ENCODE data around the gene ONECUT3.
"Not testable (repeated sequence)": the region's sequence is repeated elsewhere in the genome, so short reads cannot be mapped to it uniquely, and the experiment has no call there.

Gene ONECUT3

GRCh38 chr19:1770866-1771576 lies 17.7 kb downstream of the ONECUT3 start:
- DNase-seq: no peak

- DNase-seq: no peak
Measured at GRCh38 chr19:1773184-1773583, 19.9 kb downstream of the ONECUT3 start.

GRCh38 chr19:1774989-1775772 lies 21.9 kb downstream of the ONECUT3 start:
- DNase-seq: peak; percentile 49

- no peak for DNase-seq
Measured at GRCh38 chr19:1775951-1776605, 22.8 kb downstream of the ONECUT3 start.

GRCh38 chr19:1776606-1777147 lies 23.4 kb downstream of the ONECUT3 start:
- DNase-seq: no peak

DNA sequence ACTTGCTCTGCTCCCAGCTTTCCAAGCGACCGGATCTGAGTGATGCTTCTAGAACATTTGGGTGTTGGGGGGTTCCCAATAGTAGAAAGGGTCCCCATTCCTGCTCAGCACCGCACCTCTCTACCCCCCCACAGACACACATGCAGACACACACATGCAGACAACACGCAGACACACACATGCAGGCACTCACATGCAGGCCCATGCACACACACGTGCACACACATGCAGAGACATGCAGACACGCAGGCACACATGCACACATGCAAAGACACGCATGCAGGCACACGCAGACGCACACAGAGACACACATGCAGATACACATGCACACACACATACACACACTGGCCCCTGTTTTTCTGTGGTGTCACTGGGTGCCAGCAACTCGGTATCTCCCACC lies 23.8 kb downstream of the ONECUT3 start:
- no peak for DNase-seq

DNA sequence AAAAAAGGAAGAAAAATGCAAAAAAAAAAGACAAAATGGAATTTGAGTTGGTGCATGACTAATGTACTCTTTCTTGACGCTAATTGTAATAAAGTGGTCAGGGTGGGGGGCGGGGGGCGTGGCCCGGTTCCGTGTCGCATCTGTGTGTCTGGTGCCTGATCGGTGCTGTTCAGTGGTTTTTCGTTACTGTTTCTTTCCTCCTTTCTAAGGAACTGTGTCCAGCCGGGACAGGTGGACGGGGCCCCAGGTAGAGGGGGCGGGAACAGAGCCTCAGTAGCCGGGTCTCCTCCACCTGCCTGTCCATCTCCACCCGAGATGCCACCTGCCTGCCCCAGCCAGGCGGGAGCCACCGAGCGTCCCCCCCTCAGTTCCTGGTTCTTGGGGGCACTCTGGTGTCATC lies 26.3 kb downstream of the ONECUT3 start:
- DNase-seq: no peak

DNA sequence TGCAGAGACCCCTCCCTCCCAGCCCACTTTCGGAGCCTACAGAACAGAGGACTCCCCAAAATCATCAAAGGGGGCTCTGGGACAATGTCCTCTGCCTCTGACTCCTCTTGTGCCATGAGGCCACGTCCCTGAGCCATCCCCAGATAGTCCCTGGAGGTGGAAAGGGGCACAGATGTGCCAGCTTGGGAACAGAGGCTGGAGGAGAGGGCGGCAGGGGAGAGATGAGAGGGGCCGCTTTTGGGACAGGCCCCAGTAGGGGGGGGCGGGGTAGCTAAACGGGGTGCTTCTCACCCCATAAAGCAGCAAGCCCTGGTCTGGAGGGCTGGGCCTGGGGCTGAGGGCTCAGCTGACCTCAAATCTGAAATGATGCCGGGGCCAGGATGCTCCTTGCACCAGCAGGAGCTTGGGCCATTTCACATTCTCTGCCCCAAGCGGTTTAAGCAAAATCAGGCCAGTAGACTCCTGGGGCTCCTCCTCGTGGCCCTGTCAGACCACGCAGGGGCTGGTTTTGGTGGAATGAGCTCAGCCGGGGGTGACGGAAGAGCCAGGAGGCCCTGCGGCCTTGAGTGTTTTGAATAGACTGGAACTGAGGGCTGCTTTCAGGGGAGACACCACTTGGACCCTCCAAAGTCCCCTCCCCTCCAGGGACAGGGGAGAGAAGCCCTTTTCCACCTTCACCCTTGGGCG lies 27.1 kb downstream of the ONECUT3 start:
- DNase-seq: no peak

GRCh38 chr19:1782521-1782920 lies 29.2 kb downstream of the ONECUT3 start:
- no peak for DNase-seq

- no peak for DNase-seq
Measured at GRCh38 chr19:1783354-1783753, 30.0 kb downstream of the ONECUT3 start.

DNA sequence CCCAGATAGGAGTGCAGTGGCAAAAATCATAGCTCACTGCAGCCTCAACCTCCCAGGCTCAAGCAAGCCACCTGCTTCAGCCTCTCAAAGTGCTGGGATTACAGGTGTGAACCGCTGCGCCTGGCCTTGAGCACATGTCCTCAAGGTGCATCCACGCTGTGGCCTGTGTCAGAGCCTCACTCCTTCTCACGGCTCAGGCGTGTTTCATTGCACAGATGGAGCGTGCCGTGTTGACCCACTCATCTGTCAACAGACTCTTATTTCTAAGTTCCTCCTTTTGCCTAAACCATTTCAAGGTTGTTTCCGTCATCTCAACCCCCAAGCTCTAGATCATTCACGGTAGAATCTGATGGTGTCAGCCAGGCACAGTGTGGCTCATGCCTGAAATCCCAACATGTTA lies 30.6 kb downstream of the ONECUT3 start:
- no peak for DNase-seq

GRCh38 chr19:1785310-1785709 lies 32.0 kb downstream of the ONECUT3 start:
- DNase-seq: no peak

DNA sequence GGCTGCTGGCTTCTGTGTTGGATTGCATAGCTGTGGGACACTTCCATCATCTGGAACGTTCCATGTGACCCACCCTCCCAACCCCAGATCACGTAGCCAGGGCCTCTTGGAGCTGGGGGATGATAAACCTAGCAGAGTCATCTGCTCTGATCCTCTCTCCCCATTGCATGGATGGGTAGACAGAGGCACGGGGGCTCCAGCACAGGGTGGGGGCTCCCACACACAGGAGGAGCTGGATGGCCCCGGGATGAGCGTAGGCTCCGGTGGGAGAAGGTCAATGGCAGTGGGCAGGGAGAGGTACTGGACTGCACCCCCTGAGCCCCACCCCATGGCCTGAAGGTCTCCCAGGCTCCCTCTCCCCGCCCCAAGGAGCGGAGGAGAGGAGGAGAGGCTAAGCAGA lies 33.4 kb downstream of the ONECUT3 start:
- no peak for DNase-seq

- no peak for DNase-seq
Measured at GRCh38 chr19:1787116-1787515, 33.8 kb downstream of the ONECUT3 start.

DNA sequence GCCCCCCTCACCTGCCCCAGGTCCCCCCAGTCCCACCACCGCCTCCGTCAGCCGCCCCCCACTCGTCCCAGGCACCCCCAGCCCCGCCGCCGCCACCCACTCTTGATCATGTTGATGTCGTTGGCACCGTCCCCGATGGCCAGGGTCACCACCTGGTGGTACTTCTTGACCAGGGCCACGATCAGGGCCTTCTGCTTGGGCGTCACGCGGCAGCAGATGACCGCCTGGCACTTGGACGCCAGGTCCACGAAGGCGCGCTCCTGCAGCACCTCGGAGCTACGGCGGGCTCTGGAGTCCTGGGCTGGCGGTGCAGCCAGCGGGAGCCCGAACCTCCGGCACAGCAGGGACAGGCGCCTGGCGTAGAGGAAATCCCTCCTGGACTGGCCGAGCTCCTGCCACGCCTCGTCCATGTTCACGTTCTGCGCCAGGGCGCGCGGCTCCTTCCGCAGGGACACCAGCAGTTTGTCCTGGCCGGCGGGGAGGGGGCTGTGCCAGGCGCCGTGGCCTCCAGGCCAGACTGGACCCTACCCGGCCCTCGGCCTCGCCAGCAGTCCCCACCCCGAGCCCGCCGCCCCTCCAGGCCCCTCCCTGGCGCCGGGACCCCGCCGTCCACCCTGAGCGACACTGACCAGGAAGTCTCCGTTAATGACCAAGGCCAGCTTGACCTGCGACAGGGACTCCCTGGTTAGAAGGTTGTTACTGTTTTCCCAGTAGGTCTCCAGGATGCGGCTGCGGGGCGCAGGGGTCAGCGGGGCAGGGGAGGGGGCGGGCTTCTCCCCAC lies 36.1 kb downstream of the ONECUT3 start:
- DNase-seq: no peak

DNA sequence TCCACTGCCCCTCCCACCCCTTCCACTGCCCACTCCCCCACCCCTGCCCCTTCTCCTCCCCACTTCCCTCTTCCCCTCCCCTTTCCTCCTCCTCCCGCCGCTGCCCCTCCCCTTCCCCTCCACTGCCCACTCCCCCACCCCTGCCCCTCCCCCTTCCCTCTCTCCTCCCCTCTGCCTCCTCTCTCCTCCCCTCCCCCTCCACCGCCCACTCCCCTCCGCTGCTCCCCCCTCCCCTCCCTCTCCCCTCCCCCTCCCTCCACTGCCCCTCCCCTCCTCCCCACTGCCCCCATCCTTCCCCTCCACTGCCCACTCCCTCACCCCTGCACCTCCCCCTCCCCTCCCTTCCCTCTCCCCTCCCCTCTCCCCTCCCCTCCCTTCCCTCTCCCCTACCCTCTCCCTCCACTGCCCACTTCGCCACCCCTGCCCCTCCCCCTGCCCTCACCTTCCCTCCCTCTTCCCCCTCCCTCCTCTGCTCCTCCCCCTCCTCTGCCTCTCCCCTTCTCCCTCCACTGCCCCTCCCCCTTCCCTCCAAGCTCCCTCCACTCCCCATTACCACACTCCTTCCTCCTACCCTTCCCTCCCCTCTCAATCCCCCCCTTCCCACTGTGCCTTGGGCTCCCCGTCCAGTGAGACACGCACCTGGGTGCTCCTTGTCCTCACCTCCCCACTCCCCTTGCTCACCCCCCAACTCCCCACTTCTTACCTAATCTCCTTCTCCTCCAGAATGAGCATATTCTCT lies 36.9 kb downstream of the ONECUT3 start:
- DNase-seq: no peak

DNA sequence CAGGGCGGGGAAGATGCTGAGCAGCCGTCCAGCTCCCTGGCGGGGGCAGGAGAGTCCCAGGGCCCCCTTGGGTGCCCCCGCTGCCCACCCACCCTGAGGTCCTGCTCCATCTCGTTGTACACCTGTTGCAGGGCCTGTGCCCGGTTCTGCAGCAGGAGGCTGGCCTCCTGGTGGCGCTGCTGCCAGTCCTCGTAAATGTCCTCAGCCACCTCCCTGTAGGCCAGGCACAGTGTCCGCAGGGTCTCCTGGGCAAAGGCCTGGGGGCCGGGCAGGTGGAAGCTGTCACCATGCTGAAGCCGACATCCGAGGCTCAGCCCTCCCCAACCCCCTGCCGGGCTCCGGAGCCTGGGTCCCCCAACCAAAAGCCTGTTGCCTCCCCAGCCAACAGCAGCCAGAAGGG lies 38.6 kb downstream of the ONECUT3 start:
- no peak for DNase-seq

GRCh38 chr19:1794424-1795172 lies 41.3 kb downstream of the ONECUT3 start:
- no peak for DNase-seq

DNA sequence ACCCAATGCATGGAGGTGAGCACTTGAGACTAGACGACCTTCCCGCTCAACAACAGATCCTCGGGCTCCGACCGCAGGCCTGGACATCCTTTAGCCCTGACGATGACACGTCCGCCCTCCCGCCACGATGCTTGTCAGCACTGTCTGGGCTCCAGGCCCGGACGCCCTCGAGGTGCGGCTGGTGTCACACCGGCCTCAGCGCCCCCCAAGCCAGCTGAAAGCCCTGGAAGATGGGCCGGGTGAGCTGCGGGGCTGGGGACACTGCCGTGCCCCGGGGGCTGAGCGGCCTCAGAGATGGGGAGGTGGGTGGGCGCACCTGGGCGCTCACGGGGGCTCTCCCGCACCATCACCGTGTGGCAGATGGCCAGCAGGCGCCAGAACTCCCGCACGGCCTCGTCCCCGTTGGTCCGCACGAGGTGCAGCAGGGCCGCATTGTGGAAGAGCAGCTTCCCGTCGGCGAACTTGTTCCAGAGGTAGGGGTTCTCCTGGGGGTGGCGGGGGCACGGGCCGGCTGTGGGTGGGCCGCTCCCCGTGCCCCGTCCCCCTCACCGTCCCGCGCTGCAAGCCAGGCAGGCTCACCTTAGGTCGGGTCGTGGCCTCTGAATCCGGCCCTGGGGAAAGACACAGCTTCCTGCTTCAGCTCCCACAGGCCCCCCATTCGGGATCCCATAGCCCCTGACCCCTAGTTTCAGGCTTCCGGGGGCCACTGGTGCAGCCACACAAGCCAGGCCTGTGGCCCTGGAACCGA lies 43.3 kb downstream of the ONECUT3 start:
- DNase-seq: no peak

DNA sequence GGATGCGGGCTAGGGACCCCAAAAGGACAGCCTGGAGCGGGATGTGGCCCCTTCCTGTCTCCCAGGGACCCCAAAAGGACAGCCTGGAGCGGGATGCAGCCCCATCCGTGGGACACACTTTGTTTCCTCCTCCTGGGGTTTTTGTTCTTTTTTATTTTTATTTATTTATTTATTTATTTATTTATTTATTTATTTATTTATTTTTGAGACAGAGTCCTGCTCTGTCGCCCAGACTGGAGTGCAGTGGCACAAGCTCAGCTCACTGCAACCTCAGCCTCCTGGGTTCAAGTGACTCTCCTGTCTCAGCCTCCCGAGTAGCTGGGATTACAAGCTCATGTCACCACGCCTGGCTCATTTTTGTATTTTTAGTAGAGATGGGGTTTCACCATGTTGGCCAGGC lies 44.0 kb downstream of the ONECUT3 start:
- not testable (repeated sequence) for DNase-seq

Data from stimulated activated CD8-positive, alpha-beta memory T cell treated with anti-CD3 and anti-CD28 coated beads, Interleukin-4, amount 100 ng/mL, for 48 hours (primary cell).